Activated CD8-positive, alpha-beta memory T cell treated with anti-CD3 and anti-CD28 coated beads, Interleukin-2, amount 50 U/mL, for 1 hour (primary cell): ENCODE results near the gene AGTPBP1.
"Not testable (repeated sequence)": the region's sequence is repeated elsewhere in the genome, so short reads cannot be mapped to it uniquely, and the experiment has no call there.

ENCODE experiments used
- DNase-seq: peaks from one replicate; pipeline ENCODE4 v3.0.0-alpha.2; 2020; ENCODE audit errors: extremely low read depth

Gene AGTPBP1

GRCh38 chr9:85617141-85617670 is 124.5 kb downstream of the AGTPBP1 start:
- no peak for DNase-seq

- DNase-seq, result no peak
Measured at GRCh38 chr9:85615792-85616191, 126.0 kb downstream of the AGTPBP1 start.

- DNase-seq, result peak; percentile 12
Measured at GRCh38 chr9:85610074-85610860, 131.5 kb downstream of the AGTPBP1 start.

- no peak for DNase-seq
Measured at GRCh38 chr9:85605905-85606304, 135.8 kb downstream of the AGTPBP1 start.

GRCh38 chr9:85603936-85604335 is 137.8 kb downstream of the AGTPBP1 start:
- DNase-seq, result no peak

GRCh38 chr9:85602742-85603141 is 139.0 kb downstream of the AGTPBP1 start:
- DNase-seq, result no peak

GRCh38 chr9:85600675-85601263 is 141.0 kb downstream of the AGTPBP1 start:
- DNase-seq, result no peak

GRCh38 chr9:85599540-85600105 is 142.1 kb downstream of the AGTPBP1 start:
- no peak for DNase-seq

GRCh38 chr9:85594316-85594715 is 147.4 kb downstream of the AGTPBP1 start:
- no peak for DNase-seq

- no peak for DNase-seq
Measured at GRCh38 chr9:85586684-85587083, 155.1 kb downstream of the AGTPBP1 start.

- DNase-seq, result no peak
Measured at GRCh38 chr9:85577353-85577952, 164.3 kb downstream of the AGTPBP1 start.

GRCh38 chr9:85575868-85576267 is 165.9 kb downstream of the AGTPBP1 start:
- no peak for DNase-seq

GRCh38 chr9:85573546-85573945 is 168.2 kb downstream of the AGTPBP1 start:
- DNase-seq, result not testable (repeated sequence)

- not testable (repeated sequence) for DNase-seq
Measured at GRCh38 chr9:85572917-85573316, 168.8 kb downstream of the AGTPBP1 start.

GRCh38 chr9:85569988-85570387 is 171.8 kb downstream of the AGTPBP1 start:
- no peak for DNase-seq

- no peak for DNase-seq
Measured at GRCh38 chr9:85559526-85559925, 182.2 kb downstream of the AGTPBP1 start.

- DNase-seq, result no peak
Measured at GRCh38 chr9:85554349-85554748, 187.4 kb downstream of the AGTPBP1 start.

- no peak for DNase-seq
Measured at GRCh38 chr9:85553475-85553874, 188.3 kb downstream of the AGTPBP1 start.

GRCh38 chr9:85547599-85547998 is 194.2 kb downstream of the AGTPBP1 start:
- no peak for DNase-seq

GRCh38 chr9:85543196-85543595 is 198.6 kb downstream of the AGTPBP1 start:
- no peak for DNase-seq

GRCh38 chr9:85541876-85542275 is 199.9 kb downstream of the AGTPBP1 start:
- DNase-seq, result no peak

GRCh38 chr9:85536514-85536913 is 205.2 kb downstream of the AGTPBP1 start:
- no peak for DNase-seq
